HG02763 (cell line): Measurements from ENCODE around the gene HBG2.
"Not testable (repeated sequence)": the region's sequence is repeated elsewhere in the genome, so short reads cannot be mapped to it uniquely, and the experiment has no call there.

Experiments used
- ATAC-seq: cut with Tn5 transposase; IDR thresholded peaks from one replicate; pipeline ENCODE4 v1.9.1; 2021; ENCODE audit warnings: mild to moderate bottlenecking, moderate library complexity; ENCODE audit not compliant: unreplicated experiment

The HBG2 gene

DNA sequence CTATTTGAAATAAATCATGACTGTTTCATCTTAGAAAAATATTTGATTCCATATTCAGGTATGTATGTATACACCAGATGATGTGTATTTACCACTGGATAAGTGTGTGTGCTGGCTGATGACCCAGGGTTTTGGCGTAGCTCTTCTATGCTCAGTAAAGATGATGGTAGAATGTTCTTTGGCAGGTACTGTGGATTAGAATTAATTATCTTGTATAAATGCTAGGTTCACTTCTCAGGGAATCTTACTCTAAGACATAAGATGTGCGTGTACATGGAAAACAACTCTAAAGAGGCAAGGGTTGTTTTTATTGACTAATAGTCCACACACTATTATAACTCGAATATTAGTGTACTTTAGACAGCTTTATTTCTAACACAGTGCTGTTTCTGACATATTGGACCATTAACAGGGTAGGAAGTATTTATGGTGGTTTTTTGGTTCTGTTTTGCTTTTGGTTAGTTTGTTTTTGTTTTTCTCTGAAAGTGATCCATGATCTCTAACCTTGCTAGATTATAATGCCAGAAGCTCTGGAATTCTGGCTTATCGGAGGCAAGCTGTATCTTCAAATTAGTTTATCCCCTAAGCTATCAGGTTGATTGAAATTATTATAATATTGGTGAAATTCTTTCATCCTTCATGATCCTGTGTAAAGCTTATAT is 3.9 kb downstream of the HBG2 start:
- ATAC-seq: no peak

DNA sequence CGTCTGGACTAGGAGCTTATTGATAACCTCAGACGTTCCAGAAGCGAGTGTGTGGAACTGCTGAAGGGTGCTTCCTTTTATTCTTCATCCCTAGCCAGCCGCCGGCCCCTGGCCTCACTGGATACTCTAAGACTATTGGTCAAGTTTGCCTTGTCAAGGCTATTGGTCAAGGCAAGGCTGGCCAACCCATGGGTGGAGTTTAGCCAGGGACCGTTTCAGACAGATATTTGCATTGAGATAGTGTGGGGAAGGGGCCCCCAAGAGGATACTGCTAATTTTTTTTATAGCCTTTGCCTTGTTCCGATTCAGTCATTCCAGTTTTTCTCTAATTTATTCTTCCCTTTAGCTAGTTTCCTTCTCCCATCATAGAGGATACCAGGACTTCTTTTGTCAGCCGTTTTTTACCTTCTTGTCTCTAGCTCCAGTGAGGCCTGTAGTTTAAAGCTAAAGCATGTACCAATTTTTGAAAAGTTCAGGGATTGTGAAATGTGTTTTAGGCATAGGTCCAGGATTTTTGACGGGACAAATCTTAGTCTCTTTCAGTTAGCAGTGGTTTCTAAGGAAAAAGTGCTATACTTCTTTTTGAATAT is 4.7 kb downstream of the HBG2 start, which contains the start of gene HBG1:
Gene HBG1 (minus strand): TSS at position 51 of the 590 bp plus-strand sequence. CDS start 53 bp downstream, outside the sequence.
- ATAC-seq: not testable (repeated sequence)

DNA sequence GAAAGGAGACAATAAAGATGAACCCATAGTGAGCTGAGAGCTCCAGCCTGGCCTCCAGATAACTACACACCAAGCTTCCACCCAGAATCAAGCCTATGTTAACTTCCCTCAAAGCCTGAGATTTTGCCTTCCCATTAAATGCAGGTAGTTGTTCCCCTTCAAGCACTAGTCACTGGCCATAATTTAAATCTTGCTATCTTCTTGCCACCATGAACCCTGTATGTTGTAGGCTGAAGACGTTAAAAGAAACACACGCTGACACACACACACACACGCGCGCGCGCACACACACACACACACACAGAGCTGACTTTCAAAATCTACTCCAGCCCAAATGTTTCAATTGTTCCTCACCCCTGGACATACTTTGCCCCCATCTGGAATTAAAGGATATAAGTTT is 6.1 kb downstream of the HBG2 start:
- ATAC-seq: not testable (repeated sequence)

GRCh38 chr11:5247472-5248192 is 6.9 kb downstream of the HBG2 start:
- no peak for ATAC-seq

- no peak for ATAC-seq
These were observed 7.7 kb downstream of the HBG2 start for GRCh38 chr11:5246772-5247471.

DNA sequence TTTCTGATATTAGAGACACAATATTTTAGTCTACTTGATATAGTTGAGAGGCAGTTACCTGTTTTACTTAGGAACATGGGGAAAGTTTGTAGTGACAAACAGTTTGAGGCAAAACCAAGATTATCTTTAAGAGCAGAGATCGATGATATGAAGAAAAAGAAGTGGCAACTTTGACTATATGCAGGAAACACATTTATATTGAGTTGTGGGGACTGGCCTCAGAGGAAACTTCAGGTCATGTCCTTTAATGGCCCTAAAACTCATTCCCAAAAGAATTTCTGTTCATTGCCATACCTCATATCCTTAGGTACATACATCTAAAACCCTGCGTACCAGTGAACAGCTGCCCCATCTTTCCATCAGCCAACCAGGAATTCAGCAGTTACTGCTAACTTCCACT is 9.4 kb downstream of the HBG2 start:
- no peak for ATAC-seq

GRCh38 chr11:5243816-5244180 is 10.8 kb downstream of the HBG2 start:
- ATAC-seq: no peak

- ATAC-seq: no peak
These were observed 11.4 kb downstream of the HBG2 start for GRCh38 chr11:5242933-5243815.

DNA sequence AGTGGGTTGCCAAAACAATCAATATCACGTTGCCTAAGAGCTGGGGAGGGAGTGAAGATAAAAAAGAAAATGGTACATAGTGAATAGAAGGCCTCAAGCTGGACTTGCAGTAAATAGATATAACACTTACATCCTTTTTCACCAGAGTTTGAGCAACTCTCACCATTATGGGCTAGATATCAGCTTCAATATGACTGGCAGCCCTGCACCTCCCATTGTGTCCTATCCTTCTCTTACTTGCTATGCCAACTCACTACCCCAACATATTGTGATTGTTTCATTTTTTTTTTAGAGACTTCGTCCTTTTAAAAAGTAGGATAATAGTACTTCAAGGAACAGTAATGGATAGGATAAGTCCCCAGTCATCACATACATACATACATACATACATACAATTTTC is 12.4 kb downstream of the HBG2 start:
- no peak for ATAC-seq

DNA sequence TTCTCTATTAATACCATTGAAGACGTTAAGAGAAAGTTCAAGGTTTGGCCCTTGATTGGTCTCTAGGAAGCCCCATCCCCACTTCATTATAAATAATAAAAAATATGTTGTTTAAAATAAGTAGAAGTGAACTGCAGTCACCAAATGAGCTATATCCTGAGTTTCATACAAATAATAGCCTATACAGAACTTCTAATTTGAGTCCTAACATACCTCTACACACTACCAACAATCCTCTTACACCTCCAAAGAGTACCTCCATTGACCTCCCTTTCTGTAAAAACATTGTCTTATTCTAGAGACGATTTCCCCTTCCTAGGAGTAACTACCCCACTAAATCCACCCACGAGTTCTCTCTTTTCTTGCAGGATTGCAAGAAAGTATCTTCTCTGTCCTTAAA is 13.1 kb downstream of the HBG2 start:
- ATAC-seq: no peak

GRCh38 chr11:5240458-5240857 is 14.1 kb downstream of the HBG2 start:
- ATAC-seq: no peak

DNA sequence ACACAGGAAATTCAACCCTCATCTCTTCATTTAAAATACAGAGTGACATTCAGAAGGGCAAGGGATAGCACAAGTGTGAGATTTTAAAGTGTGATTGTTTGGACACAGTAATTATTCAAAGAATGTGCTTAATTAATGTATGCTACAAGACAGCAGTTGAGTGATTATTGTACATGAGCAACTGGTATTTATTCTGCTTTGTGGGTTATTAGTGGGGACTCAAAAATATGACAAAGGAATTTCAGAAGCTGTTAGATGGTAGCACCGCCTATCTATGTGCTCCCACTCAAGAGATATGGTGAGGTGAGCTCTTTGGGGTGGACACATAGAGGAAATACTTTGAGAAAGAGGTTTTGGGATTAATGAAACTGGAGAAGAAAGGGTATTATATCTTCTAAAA is 14.5 kb downstream of the HBG2 start:
- ATAC-seq: no peak

DNA sequence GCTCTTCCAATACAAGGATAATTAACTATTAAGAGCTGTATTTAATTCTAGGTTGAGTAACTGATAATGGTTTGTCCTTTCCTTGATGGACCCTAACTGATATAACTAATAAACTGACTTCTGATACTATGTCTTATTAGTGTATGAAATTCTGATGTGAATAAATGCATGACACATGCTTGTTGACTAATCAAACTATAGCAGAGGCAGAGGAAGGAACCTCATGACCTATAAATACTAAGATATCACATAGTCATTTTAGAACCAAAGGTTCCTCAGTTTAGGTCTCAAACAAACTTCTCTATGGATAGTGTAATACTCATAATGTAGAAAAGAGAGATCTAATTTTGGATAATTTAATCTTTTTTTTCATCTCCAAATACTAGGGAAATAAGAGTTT is 15.5 kb downstream of the HBG2 start:
- no peak for ATAC-seq

GRCh38 chr11:5238486-5238885 is 16.1 kb downstream of the HBG2 start:
- ATAC-seq: no peak

DNA sequence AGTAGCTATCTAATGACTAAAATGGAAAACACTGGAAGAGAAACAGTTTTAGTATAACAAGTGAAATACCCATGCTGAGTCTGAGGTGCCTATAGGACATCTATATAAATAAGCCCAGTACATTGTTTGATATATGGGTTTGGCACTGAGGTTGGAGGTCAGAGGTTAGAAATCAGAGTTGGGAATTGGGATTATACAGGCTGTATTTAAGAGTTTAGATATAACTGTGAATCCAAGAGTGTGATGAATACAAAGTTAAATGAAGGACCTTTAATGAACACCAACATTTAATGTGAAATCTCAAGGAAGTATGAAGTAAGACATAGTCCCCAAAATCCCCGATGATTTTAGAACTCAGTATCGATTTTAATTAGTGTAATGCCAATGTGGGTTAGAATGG is 17.2 kb downstream of the HBG2 start:
- ATAC-seq: no peak

- no peak for ATAC-seq
These were observed 19.1 kb downstream of the HBG2 start for GRCh38 chr11:5235364-5236095.

DNA sequence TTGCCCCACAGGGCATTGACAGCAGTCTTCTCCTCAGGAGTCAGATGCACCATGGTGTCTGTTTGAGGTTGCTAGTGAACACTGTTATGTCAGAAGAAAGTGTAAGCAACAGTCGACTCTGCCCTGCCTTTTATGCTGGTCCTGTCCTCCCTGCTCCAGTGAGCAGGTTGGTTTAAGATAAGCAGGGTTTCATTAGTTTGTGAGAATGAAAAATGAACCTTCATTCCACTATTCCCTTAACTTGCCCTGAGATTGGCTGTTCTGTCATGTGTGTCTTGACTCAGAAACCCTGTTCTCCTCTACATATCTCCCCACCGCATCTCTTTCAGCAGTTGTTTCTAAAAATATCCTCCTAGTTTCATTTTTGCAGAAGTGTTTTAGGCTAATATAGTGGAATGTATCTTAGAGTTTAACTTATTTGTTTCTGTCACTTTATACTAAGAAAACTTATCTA is 20.2 kb downstream of the HBG2 start, which contains the start of gene HBD:
Gene HBD (minus strand): TSS at position 103 of the 454 bp plus-strand sequence. CDS start 50 bp downstream, at position 53.
- peak; percentile 72 for ATAC-seq

- ATAC-seq: no peak
These were observed 21.3 kb downstream of the HBG2 start for GRCh38 chr11:5233307-5233706.

DNA sequence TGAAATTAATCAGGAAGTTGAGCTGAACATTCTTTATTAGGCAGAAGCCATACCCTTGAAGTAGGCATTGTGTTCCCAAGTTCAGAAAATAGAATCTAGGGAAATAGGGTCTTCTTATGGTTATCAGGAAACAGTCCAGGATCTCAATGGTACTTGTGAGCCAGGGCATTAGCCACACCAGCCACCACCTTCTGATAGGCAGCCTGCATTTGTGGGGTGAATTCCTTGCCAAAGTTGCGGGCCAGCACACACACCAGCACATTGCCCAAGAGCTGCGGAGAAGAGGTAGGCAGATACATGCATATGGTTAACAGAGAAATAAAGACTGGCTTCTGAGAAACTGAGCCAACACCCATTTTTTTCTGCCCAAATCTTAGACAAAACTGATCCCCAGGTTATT is 21.8 kb downstream of the HBG2 start:
- no peak for ATAC-seq

- no peak for ATAC-seq
These were observed 22.4 kb downstream of the HBG2 start for GRCh38 chr11:5232176-5232575.
